GM21390 (cell line): Measurements from ENCODE around the gene PHRF1.

Experiments used
- ATAC-seq: cut with Tn5 transposase; IDR thresholded peaks from one replicate; pipeline ENCODE4 v1.9.1; 2021; ENCODE audit not compliant: unreplicated experiment

Gene PHRF1, protein sequence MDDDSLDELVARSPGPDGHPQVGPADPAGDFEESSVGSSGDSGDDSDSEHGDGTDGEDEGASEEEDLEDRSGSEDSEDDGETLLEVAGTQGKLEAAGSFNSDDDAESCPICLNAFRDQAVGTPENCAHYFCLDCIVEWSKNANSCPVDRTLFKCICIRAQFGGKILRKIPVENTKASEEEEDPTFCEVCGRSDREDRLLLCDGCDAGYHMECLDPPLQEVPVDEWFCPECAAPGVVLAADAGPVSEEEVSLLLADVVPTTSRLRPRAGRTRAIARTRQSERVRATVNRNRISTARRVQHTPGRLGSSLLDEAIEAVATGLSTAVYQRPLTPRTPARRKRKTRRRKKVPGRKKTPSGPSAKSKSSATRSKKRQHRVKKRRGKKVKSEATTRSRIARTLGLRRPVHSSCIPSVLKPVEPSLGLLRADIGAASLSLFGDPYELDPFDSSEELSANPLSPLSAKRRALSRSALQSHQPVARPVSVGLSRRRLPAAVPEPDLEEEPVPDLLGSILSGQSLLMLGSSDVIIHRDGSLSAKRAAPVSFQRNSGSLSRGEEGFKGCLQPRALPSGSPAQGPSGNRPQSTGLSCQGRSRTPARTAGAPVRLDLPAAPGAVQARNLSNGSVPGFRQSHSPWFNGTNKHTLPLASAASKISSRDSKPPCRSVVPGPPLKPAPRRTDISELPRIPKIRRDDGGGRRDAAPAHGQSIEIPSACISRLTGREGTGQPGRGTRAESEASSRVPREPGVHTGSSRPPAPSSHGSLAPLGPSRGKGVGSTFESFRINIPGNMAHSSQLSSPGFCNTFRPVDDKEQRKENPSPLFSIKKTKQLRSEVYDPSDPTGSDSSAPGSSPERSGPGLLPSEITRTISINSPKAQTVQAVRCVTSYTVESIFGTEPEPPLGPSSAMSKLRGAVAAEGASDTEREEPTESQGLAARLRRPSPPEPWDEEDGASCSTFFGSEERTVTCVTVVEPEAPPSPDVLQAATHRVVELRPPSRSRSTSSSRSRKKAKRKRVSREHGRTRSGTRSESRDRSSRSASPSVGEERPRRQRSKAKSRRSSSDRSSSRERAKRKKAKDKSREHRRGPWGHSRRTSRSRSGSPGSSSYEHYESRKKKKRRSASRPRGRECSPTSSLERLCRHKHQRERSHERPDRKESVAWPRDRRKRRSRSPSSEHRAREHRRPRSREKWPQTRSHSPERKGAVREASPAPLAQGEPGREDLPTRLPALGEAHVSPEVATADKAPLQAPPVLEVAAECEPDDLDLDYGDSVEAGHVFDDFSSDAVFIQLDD (N-terminal part only)

DNA sequence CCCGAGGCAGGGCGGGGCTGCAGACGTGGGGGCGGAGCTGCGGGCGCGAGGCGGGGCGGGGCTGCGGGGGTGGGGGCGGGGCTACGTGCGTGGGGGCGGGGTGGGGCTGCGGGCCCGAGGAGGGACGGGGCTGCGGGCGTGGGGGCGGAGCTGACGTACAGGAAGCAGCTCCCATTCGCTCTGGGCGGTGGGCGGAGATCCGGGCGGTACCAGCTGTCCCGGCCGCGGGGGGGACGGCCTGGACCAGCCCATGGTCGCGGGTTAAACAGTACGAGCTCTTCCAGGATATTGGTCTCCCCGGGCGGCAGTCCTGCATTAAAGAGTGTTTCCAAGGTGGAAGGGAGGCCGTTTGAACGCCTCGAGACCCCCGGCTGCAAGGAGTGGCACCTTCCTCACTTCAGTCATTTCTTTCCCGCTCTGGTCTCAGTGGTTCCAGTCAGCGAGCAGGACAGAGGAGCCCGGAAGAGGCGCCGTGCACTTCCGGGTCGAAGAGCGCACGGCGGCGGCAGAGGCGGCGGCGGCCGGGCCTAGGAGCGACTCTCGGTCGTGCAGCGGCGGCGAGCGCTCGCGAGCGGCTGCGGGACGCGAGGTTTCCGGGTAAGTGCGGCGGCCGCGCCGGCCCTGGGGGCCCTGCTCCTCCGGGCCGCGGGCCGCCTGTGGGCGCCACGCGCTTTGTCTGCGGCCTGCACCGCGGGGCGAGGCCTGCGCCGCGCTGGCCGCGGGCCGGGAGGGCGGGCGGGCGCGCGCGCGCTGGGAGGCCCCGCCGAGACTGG lies at the start of gene PHRF1:
Gene PHRF1, plus strand, starts transcription at position 475 of the 773 bp plus-strand sequence. CDS start 5,043 bp downstream, outside the sequence.
- peak; percentile 73 for ATAC-seq

DNA sequence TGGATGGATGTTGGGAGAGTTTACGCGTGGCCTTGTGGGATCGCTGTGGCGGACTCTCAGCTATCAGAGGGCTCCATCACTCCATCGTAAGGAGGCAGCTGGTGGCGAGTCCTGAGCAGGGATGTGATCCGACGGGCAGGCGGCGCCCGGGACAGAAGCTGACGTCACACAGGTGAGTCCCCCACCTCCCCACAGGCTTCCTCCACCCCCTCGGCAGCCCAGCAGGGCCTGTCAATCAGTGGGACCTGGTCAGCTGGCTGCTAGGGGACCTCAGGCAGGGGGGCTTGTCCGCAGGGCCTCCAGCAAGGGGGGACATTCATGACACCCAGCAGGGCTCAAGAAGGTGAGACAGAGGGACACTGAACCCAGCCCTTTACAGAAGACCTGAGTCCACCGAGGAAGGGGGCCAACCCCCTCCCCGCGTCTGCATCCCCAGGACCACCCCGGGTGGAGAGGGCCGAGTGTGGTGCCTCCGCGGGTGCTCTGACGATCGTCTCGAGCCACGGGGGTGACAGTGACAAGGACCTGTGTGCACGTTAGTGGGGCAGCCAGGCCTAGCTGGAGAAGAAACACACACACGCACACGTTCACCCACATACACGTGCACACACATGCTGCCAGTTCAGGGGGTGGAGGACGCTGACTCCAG lies 48.0 kb upstream of the PHRF1 start:
- no peak for ATAC-seq

DNA sequence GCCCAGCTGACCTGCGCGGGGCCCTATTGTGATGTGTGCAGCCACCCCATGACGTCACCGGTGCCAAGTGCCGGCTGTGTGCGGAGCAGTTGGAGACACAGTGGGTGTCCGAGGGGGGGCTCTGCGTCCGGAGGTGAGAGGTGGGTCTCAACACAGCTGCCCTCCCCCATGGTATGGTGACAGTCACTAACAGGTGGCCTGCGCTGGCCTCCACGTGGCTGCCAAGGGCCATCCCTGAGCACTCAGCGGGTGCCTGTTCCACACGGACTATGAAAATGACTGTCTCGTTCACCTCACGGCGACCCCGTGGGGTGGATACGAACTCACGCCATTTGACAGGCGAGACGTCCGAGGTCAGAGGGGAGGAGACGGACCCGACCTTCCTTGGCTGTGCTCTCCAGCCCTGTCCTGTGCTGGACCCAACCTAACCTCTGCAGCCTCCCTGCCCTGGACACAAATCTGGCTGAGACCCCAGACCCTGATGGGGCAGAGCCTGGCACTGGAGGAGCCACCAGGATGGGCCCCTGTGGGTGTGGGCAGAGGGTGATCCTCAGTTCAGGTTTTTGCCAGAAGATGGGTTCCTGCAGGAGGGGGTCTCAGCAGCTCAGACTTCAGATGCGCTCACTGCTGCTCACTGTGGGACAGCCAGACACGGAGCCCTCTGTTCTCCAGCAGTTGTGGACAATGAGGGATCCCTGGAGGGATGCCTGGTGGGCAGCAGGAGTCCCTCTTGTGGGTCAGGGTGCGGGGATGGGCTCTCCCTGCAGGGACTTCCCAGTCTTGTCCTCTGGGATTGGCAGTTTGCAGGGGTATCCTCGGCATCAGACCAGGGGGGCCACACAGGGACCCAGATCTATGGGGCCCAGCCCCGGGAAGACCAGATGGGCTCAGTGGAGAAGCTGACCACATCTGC lies 47.2 kb upstream of the PHRF1 start:
- ATAC-seq, result no peak

DNA sequence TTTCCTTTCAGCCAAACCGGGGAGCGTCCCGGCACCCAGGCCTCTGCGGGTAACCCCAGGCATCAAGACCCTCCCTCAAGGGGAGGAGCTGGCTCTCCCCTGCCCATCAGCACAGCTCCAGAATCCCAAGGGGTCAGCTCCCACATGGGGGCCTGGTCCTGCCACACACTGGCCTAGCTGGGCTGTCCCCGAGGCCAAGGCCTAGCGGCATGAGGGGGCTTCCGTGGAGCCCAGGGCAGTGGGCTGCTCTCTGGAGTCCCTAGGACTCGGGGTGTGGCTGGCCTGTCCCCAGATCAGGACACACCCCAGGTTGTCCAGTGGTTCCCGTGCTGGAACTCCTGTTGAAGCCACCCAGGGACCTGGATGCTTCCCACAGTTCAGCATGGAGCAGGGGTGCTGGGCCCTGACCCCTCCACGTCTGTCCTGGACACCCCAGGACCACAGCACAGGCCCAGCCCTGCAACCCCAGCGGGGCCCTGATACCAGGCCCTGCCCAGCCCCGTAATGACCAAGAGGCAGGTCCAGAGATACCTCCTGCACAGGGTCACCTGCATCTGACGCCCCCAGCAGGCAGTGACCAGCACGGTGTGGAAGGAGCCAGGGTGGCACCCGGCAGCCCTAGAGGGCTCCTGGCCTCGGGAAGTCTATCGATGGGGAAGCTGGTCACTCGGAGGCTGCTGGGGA lies 46.4 kb upstream of the PHRF1 start:
- ATAC-seq, result no peak

DNA sequence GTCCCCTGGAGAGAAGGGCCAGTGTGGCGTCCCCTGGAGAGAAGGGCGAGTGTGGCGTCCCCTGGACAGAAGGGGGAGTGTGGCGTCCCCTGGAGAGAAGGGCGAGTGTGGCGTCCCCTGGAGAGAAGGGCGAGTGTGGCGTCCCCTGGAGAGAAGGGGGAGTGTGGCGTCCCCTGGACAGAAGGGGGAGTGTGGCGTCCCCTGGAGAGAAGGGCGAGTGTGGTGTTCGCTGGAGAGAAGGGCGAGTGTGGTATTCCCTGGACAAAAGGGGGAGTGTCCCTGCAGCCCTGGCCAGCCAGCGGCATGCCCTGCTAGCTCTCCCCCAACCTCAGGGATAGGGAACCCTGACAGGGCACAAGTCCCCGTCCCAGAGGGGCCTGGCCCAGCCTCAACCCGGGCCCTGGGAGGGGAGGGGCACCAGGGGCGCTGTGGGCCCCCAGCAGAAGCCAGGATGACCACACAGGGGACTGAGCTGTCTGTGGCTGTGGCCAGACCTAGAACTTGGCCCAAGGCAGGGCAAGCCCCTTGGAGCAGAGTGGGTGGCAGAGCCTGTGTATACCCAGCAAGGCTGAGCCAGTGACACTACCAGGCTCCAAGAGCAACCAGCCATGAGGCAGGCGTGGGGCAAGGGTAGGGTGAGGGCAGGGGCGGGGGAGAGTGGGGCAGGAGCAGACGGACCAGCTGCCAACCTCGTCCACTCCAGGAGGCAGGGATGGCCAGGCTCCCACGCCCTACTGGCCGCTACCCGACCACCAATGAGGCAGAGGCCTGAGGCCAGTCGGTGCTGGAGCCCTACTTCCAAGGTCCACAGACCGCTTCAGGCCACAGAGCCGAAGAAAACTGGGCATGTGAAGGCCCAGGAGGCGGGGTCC lies 45.1 kb upstream of the PHRF1 start:
- ATAC-seq, result no peak

DNA sequence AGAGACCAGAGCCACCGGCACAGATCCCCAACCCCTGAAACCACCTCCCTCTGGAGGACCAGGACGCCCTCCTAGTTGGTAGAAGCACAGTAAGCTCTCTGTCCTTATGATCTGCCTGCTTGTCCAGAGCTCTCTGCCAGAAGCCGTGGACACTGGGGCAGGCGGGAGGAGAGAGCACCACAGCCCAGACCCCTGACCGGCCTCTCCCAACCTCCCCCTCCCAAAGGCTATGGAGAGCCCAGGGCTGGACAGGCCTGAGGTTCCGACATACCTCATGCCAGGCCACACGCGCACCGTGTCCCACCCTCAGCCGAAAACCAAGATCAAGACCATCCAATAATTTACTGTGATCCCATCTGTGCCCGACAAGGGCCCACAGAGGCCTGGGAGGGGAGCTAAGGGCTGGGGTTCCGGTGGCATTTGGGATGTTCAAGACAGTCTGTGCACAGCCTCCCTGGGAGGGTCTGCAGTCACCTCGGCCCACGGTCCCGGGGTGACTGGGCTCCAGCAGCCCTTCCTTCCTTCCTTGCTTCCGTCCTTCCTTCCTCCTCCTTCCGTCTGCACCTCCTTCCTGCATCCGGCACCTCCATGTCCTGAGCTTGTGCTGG lies 44.2 kb upstream of the PHRF1 start:
- ATAC-seq, result no peak

DNA sequence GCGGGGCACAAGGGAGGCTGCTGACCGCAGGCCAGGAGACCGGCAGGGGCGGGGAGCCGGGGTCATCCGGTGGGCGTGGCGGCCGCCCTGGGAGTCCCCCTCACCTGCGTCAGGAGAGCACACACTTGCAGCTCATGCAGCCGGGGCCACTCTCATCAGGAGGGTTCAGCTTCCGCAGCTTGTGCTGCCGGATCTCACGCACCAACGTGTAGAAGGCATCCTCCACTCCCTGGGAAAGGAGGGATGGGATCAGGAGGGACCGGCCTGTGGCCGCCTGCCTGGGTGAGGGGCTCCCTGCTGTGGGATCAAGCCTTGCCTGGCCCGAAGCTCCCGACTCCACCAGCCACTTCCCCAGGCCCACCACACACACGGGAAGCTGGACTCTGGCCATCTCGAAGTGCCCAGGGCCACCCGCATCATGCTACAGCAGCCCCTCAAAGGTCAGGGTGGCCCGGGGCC lies 43.7 kb upstream of the PHRF1 start:
- ATAC-seq, result no peak

DNA sequence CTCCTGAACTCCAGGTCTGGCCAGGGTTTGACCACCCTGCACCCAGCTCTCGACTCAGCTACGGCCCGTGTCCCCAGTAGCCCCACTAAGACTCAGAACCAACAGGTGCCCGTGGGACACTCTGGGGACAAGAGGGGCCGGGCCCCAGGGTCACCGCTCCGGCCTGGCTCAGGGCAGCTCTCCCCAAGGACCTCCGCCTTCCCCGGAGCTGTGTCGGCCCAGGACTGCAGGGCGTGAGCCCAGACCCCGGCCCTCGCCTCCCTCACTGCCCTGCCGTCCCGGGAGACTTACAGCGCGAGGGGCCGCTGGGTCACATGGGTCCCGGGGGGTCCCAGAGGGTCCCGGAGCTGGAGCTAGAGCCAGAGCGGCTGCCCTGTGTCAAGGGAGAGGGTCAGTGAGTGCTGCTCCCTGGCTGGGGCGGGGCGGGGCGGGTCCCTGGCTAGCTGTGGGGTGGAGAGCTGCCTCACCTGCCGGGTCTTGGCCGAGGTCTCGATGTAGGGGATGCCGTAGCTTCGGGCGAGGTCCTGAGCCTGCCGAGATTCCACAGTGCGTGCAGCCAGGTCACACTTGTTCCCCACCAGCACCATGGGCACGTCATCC lies 43.2 kb upstream of the PHRF1 start:
- ATAC-seq, result no peak

DNA sequence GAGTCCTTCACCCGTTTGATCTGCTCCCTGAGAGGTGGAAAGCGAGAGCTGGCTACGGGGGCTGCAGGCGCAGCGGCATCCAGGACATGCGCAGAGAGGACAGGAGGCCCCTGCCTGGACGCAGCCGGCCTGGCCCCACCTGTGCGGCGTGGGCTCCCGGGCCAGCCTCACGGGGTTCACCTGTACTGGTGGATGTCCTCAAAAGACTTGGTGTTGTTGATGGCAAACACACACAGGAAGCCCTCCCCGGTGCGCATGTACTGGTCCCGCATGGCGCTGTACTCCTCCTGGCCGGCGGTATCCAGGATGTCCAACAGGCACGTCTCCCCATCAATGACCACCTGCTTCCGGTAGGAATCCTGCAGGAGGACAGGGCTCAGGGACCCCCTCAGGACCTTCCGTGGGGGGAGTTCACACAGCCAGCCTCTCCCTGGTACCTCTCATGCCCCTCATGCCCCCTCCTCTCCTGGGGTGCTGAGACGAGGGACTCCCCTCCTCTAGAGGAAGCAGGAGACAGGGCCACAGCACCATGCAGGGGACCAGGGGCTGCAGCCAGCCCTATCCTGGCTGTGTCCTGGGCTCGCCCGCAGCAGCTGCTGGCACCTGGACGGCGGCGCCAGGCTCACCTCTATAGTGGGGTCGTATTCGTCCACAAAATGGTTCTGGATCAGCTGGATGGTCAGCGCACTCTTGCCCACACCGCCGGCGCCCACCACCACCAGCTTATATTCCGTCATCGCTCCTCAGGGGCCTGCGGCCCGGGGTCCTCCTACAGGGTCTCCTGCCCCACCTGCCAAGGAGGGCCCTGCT lies 42.5 kb upstream of the PHRF1 start:
- no peak for ATAC-seq

DNA sequence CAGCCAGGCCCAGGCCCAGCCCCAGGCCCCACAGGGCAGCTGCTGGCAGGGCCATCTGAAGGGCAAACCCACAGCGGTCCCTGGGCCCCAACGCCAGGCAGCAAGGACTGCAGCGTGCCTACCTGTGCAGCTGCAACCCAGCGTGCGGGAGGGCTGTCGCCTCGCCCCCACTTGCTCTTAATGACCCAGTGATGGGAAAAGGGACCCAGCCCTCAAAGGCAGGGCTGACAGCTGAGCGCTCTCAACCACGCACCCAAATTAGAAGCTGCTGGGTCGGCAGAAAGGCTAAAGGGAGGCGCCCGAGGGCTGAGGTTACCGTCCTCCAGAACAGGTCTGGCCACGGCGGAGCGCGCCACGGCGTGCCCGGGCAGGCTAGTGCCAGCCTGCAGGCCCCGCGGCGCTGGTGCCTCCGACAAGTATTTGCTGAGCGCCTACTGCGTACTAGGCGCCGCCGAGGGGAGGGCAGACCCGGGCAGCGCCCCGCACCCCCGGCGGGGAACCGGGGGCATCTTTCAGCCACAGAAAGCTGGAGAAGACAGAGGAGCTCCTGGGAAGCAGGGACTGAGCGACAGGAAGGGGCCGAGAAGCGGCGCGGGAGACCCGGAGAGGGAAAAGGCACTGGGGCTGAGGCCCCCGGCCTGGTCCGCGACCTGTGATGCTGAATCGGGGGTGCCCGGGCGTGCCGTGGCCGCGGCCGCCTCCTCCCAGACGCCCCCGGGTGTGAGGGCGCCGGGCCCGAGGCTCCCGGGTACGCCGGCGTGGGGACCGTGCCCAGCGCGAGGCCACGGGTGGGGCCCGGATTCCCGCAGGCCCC lies 41.7 kb upstream of the PHRF1 start:
- ATAC-seq, result no peak

DNA sequence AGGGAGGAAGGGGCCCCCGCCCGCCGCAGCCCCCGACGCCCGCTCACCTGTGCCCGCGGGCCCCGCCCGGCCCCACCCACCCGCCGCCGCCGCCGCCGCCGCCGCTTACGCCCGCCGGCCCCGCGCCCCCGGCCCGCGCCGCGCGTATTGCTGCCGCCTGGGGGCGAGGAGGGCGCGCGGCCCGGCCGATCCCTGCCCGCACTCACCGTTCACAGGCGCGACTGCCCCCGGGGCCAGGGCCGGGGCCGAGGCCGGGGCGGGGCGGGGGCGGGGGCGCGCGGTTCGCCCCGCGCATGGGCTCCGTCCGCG lies 41.1 kb upstream of the PHRF1 start:
- peak; percentile 12 for ATAC-seq

DNA sequence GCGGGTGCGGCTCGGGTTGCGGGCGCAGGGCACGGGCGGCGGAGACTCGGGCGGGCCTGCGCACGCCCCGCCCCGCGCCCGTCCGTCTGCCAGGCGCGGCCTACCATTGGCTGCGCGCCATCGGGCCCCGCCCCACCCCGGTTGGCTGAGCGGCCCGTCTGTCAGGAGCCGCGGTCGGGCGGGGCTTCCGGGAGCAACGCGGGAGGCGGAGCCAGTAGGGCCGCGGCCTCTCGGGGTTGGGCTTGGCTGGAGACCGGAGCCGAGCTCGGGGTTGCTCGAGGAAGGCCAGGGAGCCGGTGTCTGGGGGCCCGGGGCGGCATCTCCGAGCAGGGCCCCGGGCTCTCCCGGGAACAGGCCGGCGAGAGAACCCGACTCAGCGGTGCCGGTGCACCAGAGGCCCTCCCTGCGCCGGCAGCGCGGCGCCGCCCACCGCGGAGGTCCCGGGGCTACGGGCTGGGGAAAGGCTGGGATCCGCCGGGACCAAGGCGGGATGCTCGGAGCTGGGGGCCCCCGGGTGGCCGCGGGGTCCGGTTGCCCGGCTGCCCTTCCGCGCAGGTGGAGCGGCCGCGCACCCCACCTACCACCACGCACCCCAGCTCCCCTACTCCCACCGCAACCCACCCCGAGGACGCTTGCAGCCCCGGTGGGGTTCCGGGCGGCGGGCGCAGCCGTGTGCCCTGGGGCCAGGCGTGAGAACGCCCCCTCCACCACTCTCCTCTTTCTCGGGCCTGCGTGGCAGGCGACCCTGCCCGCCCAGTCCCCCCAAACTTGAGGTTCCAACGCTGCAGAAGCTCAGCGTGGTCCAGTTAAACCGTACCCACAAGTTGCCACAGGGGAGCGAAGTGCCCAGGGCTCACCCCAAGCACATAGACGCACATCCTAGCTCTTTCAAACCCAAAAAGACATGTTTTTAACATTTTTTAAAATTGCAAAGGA lies 40.5 kb upstream of the PHRF1 start, which contains the start of gene HRAS:
Gene HRAS, minus strand, starts transcription at position 58 of the 936 bp plus-strand sequence.
- peak; percentile 63 for ATAC-seq

DNA sequence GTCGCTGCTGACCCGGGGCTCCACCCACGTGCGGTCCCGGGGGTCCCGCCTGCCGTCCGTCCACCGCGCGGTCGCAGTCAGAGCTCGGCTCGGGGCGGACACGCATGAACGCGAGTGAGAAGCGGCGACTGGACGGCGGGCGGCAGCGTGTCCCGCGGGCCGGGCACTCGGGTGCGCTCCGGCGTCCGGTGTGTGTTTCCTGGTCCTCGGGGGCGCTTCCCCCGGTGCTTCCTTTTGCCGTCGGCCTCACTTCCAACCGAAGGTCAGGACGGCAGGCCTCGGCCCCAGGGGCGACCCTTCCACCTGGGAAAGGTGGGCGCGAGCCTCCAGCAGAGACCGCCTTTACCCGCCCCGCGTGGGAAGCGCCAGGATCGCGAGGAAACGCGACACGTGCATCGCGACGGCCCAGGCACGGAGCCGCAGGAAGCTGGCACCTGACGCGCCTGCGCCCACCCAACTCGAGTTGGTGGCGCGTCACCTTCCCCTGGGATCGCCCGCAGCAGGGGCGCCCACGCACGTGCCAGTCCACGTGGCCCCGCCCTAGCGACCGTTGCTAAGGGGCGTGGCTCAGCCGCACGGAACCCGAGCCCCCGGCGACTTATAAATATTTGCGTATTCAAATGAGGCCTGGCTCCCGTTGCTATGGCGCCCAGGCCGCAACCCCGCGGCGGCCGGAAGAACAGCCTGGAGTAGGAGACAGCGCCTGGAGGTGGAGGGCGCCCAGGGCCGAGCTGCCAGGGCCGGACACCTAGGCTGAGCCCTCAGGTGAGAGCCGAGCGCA lies 39.2 kb upstream of the PHRF1 start, which contains the start of gene LRRC56:
Gene LRRC56, plus strand, starts transcription at position 687 of the 781 bp plus-strand sequence. CDS start 3,158 bp downstream, outside the sequence.
- ATAC-seq, result peak; percentile 44
